Heart left ventricle (tissue), 16 donors: Measurements from ENCODE around the gene MIPOL1. TPM values are rescaled to one million over a fixed set of nuclear protein-coding genes. Genes with fewer than 3 reads are reported as not detected.

ENCODE experiments used
- ATAC-seq, 4 donors: fragments of 200-7000 bp; cut with Tn5 transposase; one replicate each; pipeline ENCODE4 v1.9.1; 2020 to 2022; ENCODE audit warnings: moderate library complexity in 4 of 4, mild to moderate bottlenecking in 3 of 4, moderate number of reproducible peaks in 1 of 4
- DNase-seq, 5 donors: peaks; one replicate each; pipeline ENCODE4 v3.0.0-alpha.2; 2020
- H3K27ac ChIP-seq, 12 donors: fragments of 200-600 bp; sonication (generic) in 4 of 12; one replicate each; pipeline versions ENCODE4 v1.5.0 to v1.8.0; 2016 to 2022; ENCODE audit warnings: mild to moderate bottlenecking in 2 of 12
- H3K27me3 ChIP-seq, 9 donors: fragments of 200-600 bp; sonication (generic) in 2 of 9; one replicate each; pipeline versions ENCODE4 v1.5.1 to v1.8.0; 2016 to 2022; ENCODE audit warnings: mild to moderate bottlenecking in 3 of 9
- H3K36me3 ChIP-seq, 9 donors: fragments of 200-600 bp; sonication (generic) in 2 of 9; one replicate each; pipeline versions ENCODE4 v1.5.0 to v1.8.0; 2018 to 2022; ENCODE audit warnings: mild to moderate bottlenecking in 2 of 9
- H3K4me1 ChIP-seq, 12 donors: fragments of 200-600 bp; sonication (generic) in 4 of 12; one replicate each; pipeline versions ENCODE4 v1.5.0 to v1.8.0; 2016 to 2022; ENCODE audit warnings: mild to moderate bottlenecking in 3 of 12
- H3K4me3 ChIP-seq, 12 donors: fragments of 200-600 bp; sonication (generic) in 4 of 12; one replicate each; pipeline versions ENCODE4 v1.5.0 to v1.8.0; 2017 to 2022; ENCODE audit warnings: mild to moderate bottlenecking in 9 of 12, moderate library complexity in 4 of 12
- H3K9me3 ChIP-seq, 12 donors: fragments of 200-600 bp; sonication (generic) in 4 of 12; one replicate each; pipeline versions ENCODE4 v1.5.0 to v1.8.0; 2016 to 2022; ENCODE audit warnings: mild to moderate bottlenecking in 1 of 12
- POLR2A ChIP-seq, 2 donors: fragments of 450-650 bp; IDR thresholded peaks; one replicate each; pipeline ENCODE4 v1.6.1; 2017; ENCODE audit warnings: antibody characterized with exemption in 2 of 2, mild to moderate bottlenecking in 2 of 2, moderate library complexity in 2 of 2
- WGBS, 4 donors: extraction: QIAGEN DNeasy Blood & Tissue Kit in 2 of 4; methylation state at CpG; one replicate each; pipeline versions ENCODE4 v1.1.5 to v1.1.7; 2013 to 2018; 5-methylcytosine and 5-hydroxymethylcytosine counted together
- intact Hi-C, 10 donors: fragments of 100-400 bp; cut with DNase I; formaldehyde crosslinking; loops; one replicate each; pipeline versions ENCODE4 v1.11.1 to v1.14.2; 2022
- polyA plus RNA-seq, 2 donors: library from polyadenylated mRNA; stranded (reverse); fragments of 200-250 nt; gene quantifications; one replicate each; pipeline ENCODE4 v1.2.3, GENCODE V29; 2013
- total RNA-seq, 9 donors: library from RNA; depleted of rRNA in 2 of 9; stranded (reverse); fragments of >200 nt in 2 of 9; fragmentation: NEBNext Ultra II Directional in 3 of 9; extraction: Animal tissue kit (Norgen Biotek cat#: 25700) in 3 of 9; gene quantifications; one replicate each; pipeline versions ENCODE4 v1.1.0 to v1.2.4, GENCODE V29; 2016 to 2023
- TF ChIP-seq, protein P1 (sequence below), 12 donors: fragments of 200-600 bp; sonication (generic) in 4 of 12; IDR thresholded peaks; one replicate each; pipeline versions ENCODE4 v1.5.0 to v1.8.0; 2018 to 2022; ENCODE audit warnings: antibody characterized with exemption in 12 of 12, mild to moderate bottlenecking in 5 of 12
- donor health status: ischemic (EF 13 %, LVEDD 7.1; RV severe dilation, severe dysfunction).
- donor health status: healthy with polysubstance abuse.
- donor health status: DM: no; HTN: yes; CAD: no.
- donor health status: DM: no; HTN: no; CAD: no.
- donor health status: ischemic (EF 25% LVEDD 6.9; RV normal size, moderate dysfunction).
- donor health status: ischemic (EF 25% LVEDD 5.7; RV mildly dilated, moderate dysfunction).
- donor health status: healthy.
- donor health status: DM: yes; HTN: yes; CAD: no.
- donor health status: ischemic (EF 35%, LVEDD 5.7; RV mildly dilated, moderate dysfunction).
- donor health status: nonischemic (EF 11% LVEDD 7.7; RV severe dilation, severe dysfunction).
- donor health status: DM: yes; HTN: yes; CAD: no.
- donor health status: PGD.
- donor health status: ischemic (EF 29% LVEDD 5.4; RV normal size, mild dysfunction).
- donor health status: nonischemic (EF 23%, LVEDD 6.1; RV moderate dilation, normal function).

The MIPOL1 gene
- total and polyA plus RNA-seq, 11 donors: 0.99 to 7.3 (median 5.0) TPM

DNA sequence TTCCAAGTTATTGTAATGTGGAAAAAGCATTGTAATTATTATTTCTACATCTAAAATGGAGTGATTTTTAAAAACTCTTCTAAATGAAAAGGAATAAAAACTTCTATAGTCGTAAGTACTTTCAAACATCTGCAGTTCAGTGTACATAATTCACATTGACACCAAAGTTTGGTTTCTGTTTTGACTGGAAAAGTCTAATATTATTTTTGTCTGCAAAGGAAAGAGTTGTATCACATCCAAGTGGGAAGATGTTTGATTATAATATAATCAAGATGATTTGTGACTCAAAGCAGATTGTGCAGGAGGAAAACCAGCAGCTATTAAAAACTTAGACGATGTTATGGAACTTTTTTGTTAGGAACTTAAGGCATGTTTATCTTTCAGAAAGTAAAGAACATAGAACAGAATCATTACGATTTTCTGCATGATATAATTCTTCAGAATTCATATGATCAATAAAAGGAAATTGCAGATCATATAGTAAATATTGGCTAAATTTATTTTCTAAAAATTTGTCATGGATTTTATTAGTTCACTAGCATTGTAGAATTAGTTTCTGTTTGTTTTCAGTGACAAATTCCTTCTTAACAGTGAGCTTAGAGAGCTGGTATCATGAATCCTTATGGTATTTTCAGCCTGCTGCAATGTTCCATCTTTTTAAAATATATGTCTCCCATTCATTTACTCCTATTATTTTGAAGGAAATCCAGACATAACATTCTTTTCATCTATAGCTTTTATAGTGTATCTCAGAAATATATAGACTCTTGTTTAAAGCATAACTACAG lies 145.8 kb downstream of the MIPOL1 start:
- no peak overlapping the region for H3K27ac ChIP-seq
- no peak for TF ChIP-seq POLR2A (IDR thresholded peaks at IDR 0.05)
- TF ChIP-seq, protein P1, sequence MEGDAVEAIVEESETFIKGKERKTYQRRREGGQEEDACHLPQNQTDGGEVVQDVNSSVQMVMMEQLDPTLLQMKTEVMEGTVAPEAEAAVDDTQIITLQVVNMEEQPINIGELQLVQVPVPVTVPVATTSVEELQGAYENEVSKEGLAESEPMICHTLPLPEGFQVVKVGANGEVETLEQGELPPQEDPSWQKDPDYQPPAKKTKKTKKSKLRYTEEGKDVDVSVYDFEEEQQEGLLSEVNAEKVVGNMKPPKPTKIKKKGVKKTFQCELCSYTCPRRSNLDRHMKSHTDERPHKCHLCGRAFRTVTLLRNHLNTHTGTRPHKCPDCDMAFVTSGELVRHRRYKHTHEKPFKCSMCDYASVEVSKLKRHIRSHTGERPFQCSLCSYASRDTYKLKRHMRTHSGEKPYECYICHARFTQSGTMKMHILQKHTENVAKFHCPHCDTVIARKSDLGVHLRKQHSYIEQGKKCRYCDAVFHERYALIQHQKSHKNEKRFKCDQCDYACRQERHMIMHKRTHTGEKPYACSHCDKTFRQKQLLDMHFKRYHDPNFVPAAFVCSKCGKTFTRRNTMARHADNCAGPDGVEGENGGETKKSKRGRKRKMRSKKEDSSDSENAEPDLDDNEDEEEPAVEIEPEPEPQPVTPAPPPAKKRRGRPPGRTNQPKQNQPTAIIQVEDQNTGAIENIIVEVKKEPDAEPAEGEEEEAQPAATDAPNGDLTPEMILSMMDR (IDR thresholded peaks at IDR 0.05): no peak
- ATAC-seq (no peak), DNase-seq (no peak)
- WGBS, 4 donors: 72 to 84% (median 74%) methylated on average over 3 of the region's 3 CpGs
- H3K36me3 ChIP-seq: no peaks in the 10 kb centered on the region
- H3K9me3 ChIP-seq: peaks cover 0 to 11% (median 0%) of the 10 kb centered on the region in 12 donors
- H3K27me3 ChIP-seq: no peaks in the 10 kb centered on the region
- no peaks in the 10 kb centered on the region for H3K4me1 ChIP-seq
- intact Hi-C loops: no loop called here
- no peak overlapping the region for H3K4me3 ChIP-seq

DNA sequence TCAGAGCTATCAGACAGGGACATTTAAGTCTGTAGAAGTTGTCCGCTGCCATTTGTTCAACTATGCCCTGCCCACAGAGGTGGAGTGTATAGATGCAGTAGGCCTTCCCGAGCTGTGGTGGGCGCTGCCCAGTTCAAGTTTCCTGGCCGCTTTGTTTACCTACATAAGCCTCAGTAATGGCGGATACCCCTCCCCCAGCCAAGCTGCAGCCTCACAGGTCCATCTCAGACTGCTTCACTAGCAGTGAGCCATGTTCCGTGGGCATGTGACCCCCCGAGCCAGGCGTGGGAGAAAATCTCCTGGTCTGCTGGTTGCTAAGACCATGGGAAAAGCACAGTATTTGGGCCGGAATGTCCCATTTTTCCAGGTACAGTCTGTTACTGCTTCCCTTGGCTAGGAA lies 165.9 kb downstream of the MIPOL1 start:
- H3K4me3 ChIP-seq: no peak overlapping the region
- no peak for DNase-seq
- intact Hi-C loops: no loop called here
- H3K9me3 ChIP-seq: peaks cover 0 to 27% (median 3%) of the 10 kb centered on the region in 12 donors
- no peak overlapping the region for H3K27ac ChIP-seq
- ATAC-seq: no peak
- no peak for TF ChIP-seq POLR2A (IDR thresholded peaks at IDR 0.05)
- TF ChIP-seq, protein P1 (IDR thresholded peaks at IDR 0.05): no peak
- H3K36me3 ChIP-seq: peaks cover 0 to 13% (median 0%) of the 10 kb centered on the region in 9 donors
- no peaks in the 10 kb centered on the region for H3K4me1 ChIP-seq
- WGBS, 4 donors: 90 to 97% (median 94%) methylated on average over 9 of the region's 9 CpGs
- H3K27me3 ChIP-seq: no peaks in the 10 kb centered on the region

DNA sequence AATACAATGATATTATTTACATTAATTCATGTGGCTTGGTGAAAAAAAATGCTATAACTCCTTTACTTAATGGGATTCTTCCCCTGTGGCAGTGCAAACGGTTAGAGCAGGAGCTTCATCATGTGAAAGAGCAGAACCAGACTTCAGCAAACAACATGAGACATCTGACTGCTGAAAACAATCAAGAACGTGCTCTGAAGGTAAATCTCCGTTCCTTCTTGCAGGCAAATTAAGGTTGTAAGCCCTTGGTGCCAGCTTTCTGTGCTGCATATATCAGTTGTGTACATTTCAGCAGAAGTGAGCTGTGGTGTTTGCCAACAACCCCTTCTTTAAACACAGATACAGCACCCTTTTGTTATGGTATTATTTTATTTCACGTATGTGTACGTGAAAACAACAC lies 171.7 kb downstream of the MIPOL1 start:
- peaks cover 0 to 16% (median 0%) of the 10 kb centered on the region in 12 donors for H3K9me3 ChIP-seq
- H3K27ac ChIP-seq: no peak overlapping the region
- ATAC-seq (no peak), DNase-seq (no peak)
- no peaks in the 10 kb centered on the region for H3K4me1 ChIP-seq
- intact Hi-C loops: no loop called here
- 52 to 62% (median 59%) methylated on average over 5 of the region's 5 CpGs for WGBS, 4 donors
- H3K4me3 ChIP-seq: no peak overlapping the region
- TF ChIP-seq, protein P1 (IDR thresholded peaks at IDR 0.05): no peak
- TF ChIP-seq POLR2A (IDR thresholded peaks at IDR 0.05): no peak
- H3K36me3 ChIP-seq: peaks cover 0 to 2% (median 0%) of the 10 kb centered on the region in 9 donors
- H3K27me3 ChIP-seq: no peaks in the 10 kb centered on the region

DNA sequence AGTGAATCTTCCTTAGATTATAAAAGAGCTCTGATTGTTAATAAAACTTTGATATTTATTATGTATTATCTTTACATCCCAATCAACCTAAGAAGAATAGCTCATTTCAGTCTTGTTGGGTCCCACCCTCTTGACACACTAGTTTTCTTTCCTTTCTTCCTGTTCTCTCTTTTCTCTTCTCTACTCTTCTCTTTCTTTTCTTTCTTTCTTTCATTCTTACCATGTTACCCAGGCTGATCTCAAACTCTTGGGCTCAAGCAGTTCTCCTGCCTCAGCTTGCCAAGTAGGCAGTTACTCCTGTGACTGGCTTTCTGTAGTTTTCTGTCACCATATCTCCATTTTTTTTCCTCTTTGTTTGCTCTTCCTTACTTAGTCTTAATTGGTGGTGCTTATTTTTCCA lies 177.8 kb downstream of the MIPOL1 start:
- no peaks in the 10 kb centered on the region for H3K36me3 ChIP-seq
- DNase-seq (no peak), ATAC-seq (no peak)
- peaks cover 0 to 4% (median 0%) of the 10 kb centered on the region in 12 donors for H3K9me3 ChIP-seq
- intact Hi-C loops: no loop called here
- no peaks in the 10 kb centered on the region for H3K4me1 ChIP-seq
- TF ChIP-seq POLR2A (IDR thresholded peaks at IDR 0.05): no peak
- TF ChIP-seq, protein P1 (IDR thresholded peaks at IDR 0.05): no peak
- H3K27me3 ChIP-seq: no peaks in the 10 kb centered on the region
- no peak overlapping the region for H3K27ac ChIP-seq
- no peak overlapping the region for H3K4me3 ChIP-seq
